BE2C (cell line): ENCODE measurements around the gene RBM15B.
"Not testable (repeated sequence)": the region's sequence is repeated elsewhere in the genome, so short reads cannot be mapped to it uniquely, and the experiment has no call there.

Experiments
- DNase-seq: peaks from one replicate; pipeline ENCODE4 v3.0.0-alpha.2; 2020
- H3K27me3 ChIP-seq: fragments of 250-450 bp; sonication (Bioruptor Pico); 2 replicates; pipeline ENCODE4 v1.5.1; 2020; ENCODE audit warnings: mild to moderate bottlenecking
- H3K36me3 ChIP-seq: fragments of 250-450 bp; sonication (Bioruptor Pico); 2 replicates; pipeline ENCODE4 v1.5.1; 2020; ENCODE audit warnings: mild to moderate bottlenecking
- H3K4me1 ChIP-seq: fragments of 250-450 bp; sonication (Bioruptor Pico); 2 replicates; pipeline ENCODE4 v1.5.1; 2020
- H3K4me3 ChIP-seq: 2 replicates; pipeline ENCODE4 v1.5.1; 2011; ENCODE audit warnings: low read depth, low read length
- H3K9me3 ChIP-seq: fragments of 250-450 bp; sonication (Bioruptor Pico); 2 replicates; pipeline ENCODE4 v1.5.1; 2020
- TF ChIP-seq, protein P1 (sequence below): IDR thresholded peaks from 2 replicates; pipeline ENCODE4 v1.5.1; 2012; ENCODE audit warnings: mild to moderate bottlenecking, low read depth, low read length

RBM15B gene

DNA sequence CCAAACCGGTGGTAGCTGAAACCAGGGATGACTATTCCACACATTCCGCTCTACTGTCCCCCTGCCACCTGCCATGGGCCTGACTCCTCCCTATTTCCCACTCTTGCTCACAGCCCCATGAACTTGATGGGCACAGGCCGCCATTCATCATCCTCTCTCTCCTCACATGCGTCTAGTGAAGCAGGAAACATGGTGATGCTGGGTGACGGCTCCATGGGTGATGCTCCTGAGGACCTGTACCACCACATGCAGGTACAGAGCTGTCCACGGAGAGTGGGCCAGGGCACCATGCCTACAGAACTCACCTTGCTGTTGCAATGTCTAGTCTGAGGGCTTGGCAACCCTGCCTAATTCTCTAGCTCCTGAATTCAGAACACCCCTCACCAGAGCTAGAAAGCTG is 29.3 kb upstream of the RBM15B start:
- TF ChIP-seq, protein P1, sequence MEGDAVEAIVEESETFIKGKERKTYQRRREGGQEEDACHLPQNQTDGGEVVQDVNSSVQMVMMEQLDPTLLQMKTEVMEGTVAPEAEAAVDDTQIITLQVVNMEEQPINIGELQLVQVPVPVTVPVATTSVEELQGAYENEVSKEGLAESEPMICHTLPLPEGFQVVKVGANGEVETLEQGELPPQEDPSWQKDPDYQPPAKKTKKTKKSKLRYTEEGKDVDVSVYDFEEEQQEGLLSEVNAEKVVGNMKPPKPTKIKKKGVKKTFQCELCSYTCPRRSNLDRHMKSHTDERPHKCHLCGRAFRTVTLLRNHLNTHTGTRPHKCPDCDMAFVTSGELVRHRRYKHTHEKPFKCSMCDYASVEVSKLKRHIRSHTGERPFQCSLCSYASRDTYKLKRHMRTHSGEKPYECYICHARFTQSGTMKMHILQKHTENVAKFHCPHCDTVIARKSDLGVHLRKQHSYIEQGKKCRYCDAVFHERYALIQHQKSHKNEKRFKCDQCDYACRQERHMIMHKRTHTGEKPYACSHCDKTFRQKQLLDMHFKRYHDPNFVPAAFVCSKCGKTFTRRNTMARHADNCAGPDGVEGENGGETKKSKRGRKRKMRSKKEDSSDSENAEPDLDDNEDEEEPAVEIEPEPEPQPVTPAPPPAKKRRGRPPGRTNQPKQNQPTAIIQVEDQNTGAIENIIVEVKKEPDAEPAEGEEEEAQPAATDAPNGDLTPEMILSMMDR: no peak
- H3K4me3 ChIP-seq: no peak overlapping the region
- no peaks in the 10 kb centered on the region for H3K36me3 ChIP-seq
- H3K9me3 ChIP-seq: no peaks in the 10 kb centered on the region
- H3K4me1 ChIP-seq: no peaks in the 10 kb centered on the region
- no peaks in the 10 kb centered on the region for H3K27me3 ChIP-seq
- no peak for DNase-seq

DNA sequence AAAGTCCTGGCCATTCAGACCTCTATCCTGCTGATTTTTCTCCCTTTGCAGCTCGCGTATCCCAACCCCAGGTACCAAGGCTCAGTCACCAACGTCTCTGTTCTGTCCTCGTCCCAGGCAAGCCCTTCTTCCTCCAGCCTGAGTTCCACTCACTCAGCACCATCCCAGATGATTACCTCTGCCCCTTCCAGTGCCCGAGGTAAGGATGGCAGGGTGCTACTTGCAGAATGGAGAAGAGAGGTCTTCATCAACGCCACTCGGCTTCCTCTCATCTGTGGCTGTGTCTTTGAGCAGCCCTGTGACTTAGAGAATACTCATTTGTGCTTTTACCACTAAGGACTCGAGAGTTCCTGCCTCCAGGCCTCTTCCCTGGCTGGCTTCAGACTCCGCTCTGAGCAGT is 28.6 kb upstream of the RBM15B start:
- no peaks in the 10 kb centered on the region for H3K36me3 ChIP-seq
- no peaks in the 10 kb centered on the region for H3K9me3 ChIP-seq
- H3K4me1 ChIP-seq: no peaks in the 10 kb centered on the region
- TF ChIP-seq, protein P1: no peak
- DNase-seq: no peak
- H3K4me3 ChIP-seq: no peak overlapping the region
- H3K27me3 ChIP-seq: no peaks in the 10 kb centered on the region

DNA sequence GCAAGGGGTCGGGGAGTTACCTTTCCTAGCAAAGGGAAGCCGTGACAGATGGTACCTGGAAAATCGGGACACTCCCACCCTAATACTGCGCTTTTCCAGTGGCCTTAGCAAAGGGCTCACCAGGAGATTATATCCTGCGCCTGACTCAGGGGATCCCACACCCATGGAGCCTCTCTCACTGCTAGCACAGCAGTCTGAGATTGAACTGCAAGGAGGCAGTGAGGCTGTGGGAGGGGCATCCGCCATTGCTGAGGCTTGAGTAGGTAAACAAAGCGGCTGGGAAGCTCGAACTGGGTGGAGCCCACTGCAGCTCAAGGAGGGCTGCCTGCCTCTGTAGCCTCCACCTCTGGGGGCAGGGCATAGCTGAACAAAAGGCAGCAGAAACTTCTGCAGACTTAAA is 22.8 kb upstream of the RBM15B start:
- H3K36me3 ChIP-seq, H3K4me1 ChIP-seq, DNase-seq, H3K9me3 ChIP-seq, H3K4me3 ChIP-seq, H3K27me3 ChIP-seq: not testable (repeated sequence)

DNA sequence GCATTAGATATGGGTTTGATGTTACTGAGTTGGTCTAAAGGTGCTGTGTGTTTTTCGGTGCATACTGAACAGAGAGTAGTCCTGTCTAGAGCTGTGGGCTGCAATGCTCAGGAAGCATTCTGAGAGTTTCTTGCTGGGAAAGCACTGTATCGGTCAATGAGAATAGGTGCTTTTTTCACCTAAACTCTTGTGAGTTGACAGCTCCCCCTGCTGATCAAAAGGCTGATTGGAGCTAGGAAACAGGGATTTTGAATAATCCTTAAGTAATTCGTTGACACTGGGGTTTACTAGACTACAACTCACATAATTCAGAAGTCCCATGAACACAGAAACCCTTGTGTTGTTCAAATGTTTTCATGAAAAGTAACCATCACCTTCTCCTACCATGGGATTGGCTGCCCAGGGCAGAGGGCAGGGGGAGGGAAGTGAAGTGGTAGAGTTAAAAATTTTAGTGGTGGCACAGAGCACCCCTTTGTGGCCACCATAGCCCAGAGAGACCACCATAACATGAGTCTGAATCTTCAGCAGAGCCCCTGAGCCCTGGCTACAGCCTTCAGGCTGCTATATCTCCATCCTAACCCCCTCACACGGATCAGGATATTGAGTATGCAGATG is 19.0 kb upstream of the RBM15B start:
- H3K9me3 ChIP-seq: no peaks in the 10 kb centered on the region
- no peaks in the 10 kb centered on the region for H3K27me3 ChIP-seq
- DNase-seq: peak; percentile 53
- no peaks in the 10 kb centered on the region for H3K36me3 ChIP-seq
- TF ChIP-seq, protein P1: peak; percentile 63
- no peak overlapping the region for H3K4me3 ChIP-seq
- no peaks in the 10 kb centered on the region for H3K4me1 ChIP-seq

DNA sequence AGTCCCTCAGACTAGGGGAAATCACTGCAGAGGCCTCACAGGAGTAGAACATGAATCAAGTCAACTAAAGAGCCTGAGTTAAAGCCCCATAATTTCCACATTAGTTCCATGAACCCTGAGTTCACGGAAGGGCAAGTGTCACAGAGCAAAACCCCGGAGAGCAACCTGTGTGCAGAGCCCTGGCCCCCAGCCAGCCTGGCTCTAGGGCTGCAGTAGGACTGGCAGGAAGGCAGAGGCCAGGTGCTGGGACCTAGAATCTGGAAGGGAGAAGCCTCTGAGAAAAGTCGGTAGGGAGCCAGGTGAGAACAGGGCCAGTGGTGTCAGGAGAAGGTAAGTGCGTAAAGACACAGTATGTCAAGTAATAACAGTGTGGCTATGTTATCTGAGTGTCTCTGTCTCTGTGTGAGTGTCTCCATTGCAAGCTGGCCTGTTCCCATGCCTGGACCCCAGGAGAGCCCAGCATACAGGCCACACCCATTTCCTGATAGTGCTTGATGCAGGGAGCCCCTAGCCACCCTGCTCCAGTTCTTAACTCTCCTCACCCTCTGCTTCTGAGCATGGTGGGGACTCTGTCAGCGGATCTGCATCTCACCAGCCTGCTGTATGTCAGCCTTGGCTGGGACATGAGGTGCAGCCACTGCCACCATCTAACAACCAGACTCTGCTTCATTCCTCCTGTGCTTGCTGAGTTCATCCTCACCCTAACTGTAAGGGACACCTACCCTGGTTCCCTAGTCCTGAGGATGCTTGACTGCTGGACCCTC is 17.2 kb upstream of the RBM15B start:
- no peaks in the 10 kb centered on the region for H3K9me3 ChIP-seq
- no peaks in the 10 kb centered on the region for H3K4me1 ChIP-seq
- TF ChIP-seq, protein P1: no peak
- no peak for DNase-seq
- no peak overlapping the region for H3K4me3 ChIP-seq
- no peaks in the 10 kb centered on the region for H3K27me3 ChIP-seq
- no peaks in the 10 kb centered on the region for H3K36me3 ChIP-seq

DNA sequence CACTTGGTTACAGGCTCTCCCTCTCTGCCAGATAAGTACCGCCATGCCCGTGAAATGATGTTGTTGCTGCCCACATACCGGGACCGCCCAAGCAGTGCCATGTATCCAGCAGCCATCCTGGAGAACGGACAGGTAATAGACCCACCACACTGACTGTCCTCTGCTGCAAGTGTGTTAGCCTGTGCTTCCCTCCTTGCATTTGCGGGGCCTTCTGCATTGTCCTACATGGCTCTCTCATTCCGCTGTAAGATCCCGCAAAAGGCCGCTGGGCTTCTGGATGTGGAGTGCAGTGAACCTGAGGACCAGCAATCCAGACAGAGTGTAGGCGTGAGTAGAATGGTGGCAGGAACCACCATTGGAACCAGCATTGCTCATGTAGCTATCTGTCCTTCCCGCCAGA is 16.6 kb upstream of the RBM15B start:
- no peaks in the 10 kb centered on the region for H3K4me1 ChIP-seq
- TF ChIP-seq, protein P1: no peak
- no peak for DNase-seq
- no peak overlapping the region for H3K4me3 ChIP-seq
- no peaks in the 10 kb centered on the region for H3K9me3 ChIP-seq
- H3K36me3 ChIP-seq: no peaks in the 10 kb centered on the region
- H3K27me3 ChIP-seq: no peaks in the 10 kb centered on the region
